ENCODE results near the gene CLDN5.
"Not testable (repeated sequence)": the region's sequence is repeated elsewhere in the genome, so short reads cannot be mapped to it uniquely, and the experiment has no call there.

The CLDN5 gene

GRCh38 chr22:19524170-19525115, at the start of gene CLDN5:
TSS of gene CLDN5 (minus strand) at chr22:19524410. CDS start at chr22:19524255, 155 bp downstream.
- DNase-seq, result peak in 1 of 2 experiments; percentile 46

GRCh38 chr22:19571995-19572394, 47.8 kb upstream of the CLDN5 start:
- no peak for DNase-seq

GRCh38 chr22:19571207-19571795, 47.1 kb upstream of the CLDN5 start:
- DNase-seq, result no peak

- no peak for DNase-seq
Measured at GRCh38 chr22:19569976-19570375, 45.8 kb upstream of the CLDN5 start.

- no peak for DNase-seq
Measured at GRCh38 chr22:19569276-19569640, 45.0 kb upstream of the CLDN5 start.

GRCh38 chr22:19568337-19569275, 44.4 kb upstream of the CLDN5 start:
- DNase-seq, result no peak

- no peak for DNase-seq
Measured at GRCh38 chr22:19567157-19568009, 43.2 kb upstream of the CLDN5 start.

GRCh38 chr22:19566279-19567156, 42.3 kb upstream of the CLDN5 start:
- no peak for DNase-seq

GRCh38 chr22:19565382-19566278, 41.4 kb upstream of the CLDN5 start:
- no peak for DNase-seq

GRCh38 chr22:19559956-19560355, 35.7 kb upstream of the CLDN5 start:
- DNase-seq, result no peak

- DNase-seq, result no peak
Measured at GRCh38 chr22:19559324-19559811, 35.2 kb upstream of the CLDN5 start.

- no peak for DNase-seq
Measured at GRCh38 chr22:19556963-19557545, 32.8 kb upstream of the CLDN5 start.

GRCh38 chr22:19555651-19556050, 31.4 kb upstream of the CLDN5 start:
- DNase-seq, result no peak

GRCh38 chr22:19554834-19555404, 30.7 kb upstream of the CLDN5 start:
- DNase-seq, result no peak

GRCh38 chr22:19553201-19553600, 29.0 kb upstream of the CLDN5 start:
- no peak for DNase-seq

- DNase-seq, result no peak
Measured at GRCh38 chr22:19550382-19550781, 26.2 kb upstream of the CLDN5 start.

- DNase-seq, result no peak
Measured at GRCh38 chr22:19549428-19549827, 25.2 kb upstream of the CLDN5 start.

GRCh38 chr22:19548964-19549363, 24.8 kb upstream of the CLDN5 start:
- no peak for DNase-seq

- DNase-seq, result not testable (repeated sequence)
Measured at GRCh38 chr22:19548427-19548826, 24.2 kb upstream of the CLDN5 start.
